ENCODE measurements around the gene TM9SF4. TPM values are rescaled to one million over a fixed set of nuclear protein-coding genes. Genes with fewer than 3 reads are reported as not detected.
A peak's percentile ranks its signal among the peaks of the same experiment; 100 is the strongest.
"Not testable (repeated sequence)": the region's sequence is repeated elsewhere in the genome, so short reads cannot be mapped to it uniquely, and the experiment has no call there.

TM9SF4 gene
- total RNA-seq, 1 experiment from 2014 or later, result 36.8 TPM

DNA sequence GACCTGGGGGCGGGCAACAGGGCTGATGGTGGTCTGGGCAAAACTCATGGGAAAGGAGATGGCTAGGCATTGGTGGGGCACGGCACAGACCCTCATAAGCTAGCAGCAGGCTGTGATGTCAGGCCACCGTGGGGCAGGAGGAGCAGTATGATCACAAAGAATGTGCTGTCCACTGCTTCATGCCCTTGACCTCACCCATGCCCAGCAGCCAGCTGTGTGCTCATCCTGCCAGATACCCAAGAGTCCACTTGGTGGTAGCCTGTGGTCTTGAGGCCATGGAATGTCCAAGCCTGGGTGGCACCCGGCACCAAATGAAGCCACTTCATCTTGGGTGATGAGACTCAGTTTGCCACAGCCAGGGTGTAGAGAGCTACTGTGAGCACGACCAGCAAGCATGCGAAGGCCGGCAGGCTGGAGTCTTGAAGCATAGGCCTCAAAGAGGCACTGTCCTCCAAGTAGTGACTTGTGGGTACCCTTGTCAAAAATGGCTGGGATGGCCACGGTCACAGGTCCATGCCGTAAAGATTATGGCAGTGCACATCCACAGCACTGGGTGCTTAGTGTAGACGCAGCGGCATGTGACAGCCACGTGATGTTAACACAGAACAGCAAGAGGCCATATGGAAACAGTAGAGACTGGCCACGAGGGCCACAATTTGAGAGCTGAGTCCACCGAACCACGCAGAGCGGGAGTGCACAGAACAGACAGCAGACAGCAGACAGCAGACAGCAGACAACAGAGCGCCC, 79.0 kb downstream of the TM9SF4 start:
- DNase-seq (ENCODE audit: low read depth), result no peak

DNA sequence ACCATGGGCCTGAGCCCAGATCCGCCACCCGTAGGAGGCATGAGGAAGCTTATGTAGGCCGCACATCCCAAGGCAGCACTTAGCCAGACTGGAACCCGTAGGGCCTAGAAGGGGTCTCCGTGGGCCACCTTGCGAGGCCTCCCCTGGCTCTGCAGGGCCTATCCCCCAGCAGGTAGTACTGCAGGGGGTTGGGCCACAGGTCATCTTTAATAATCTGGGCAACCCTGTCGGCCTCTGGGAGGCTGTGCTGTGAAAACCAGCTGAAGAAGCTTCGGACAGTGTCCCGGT, 79.6 kb downstream of the TM9SF4 start:
- DNase-seq (ENCODE audit: low read depth), result no peak

DNA sequence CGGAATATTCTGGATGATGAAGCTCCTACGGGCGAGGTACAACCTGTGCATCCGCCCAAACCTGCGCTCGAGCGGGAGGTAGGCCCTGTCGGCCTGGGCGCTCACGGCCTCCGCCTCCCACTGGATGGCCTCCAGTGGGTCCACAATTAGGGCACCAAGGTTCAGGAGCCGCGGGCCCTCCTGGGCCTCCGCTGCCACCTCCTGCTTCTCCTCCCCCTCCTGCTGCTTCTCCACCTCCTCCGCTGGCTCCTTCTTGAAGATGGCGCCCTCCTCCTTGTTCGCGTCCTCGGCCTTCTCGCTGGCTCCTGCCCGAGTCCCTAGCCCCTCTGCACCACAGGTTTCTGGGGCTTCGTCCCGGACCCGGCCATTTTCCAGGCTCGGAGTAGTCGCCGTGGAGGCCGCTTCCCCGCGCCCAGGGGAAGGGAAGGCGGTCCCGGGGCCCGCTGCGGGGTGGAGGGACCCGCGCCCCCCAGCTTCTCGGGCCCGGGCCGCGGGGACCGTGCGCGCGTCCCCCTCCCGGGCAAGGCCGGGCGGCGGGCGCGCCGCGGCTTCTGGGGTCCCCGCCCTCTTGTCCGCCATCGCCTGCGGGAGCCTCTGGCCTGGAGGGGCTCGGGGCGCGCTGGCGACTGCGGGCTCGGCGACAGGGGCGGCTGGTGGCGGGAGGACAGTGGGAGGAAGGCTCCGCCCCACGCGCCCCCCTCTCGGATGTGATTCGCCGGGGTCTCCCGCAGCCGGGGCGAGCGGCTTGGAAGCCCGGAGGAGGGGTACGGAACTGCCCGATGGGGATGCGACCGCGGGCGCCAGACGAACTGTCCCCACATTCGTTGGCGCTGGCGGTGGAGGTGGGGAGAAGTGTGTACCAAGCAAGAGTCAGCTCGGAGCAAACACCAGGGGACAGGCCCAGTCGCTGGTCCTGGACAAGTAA, 80.4 kb downstream of the TM9SF4 start:
- DNase-seq (ENCODE audit: low read depth), result peak; percentile 24

DNA sequence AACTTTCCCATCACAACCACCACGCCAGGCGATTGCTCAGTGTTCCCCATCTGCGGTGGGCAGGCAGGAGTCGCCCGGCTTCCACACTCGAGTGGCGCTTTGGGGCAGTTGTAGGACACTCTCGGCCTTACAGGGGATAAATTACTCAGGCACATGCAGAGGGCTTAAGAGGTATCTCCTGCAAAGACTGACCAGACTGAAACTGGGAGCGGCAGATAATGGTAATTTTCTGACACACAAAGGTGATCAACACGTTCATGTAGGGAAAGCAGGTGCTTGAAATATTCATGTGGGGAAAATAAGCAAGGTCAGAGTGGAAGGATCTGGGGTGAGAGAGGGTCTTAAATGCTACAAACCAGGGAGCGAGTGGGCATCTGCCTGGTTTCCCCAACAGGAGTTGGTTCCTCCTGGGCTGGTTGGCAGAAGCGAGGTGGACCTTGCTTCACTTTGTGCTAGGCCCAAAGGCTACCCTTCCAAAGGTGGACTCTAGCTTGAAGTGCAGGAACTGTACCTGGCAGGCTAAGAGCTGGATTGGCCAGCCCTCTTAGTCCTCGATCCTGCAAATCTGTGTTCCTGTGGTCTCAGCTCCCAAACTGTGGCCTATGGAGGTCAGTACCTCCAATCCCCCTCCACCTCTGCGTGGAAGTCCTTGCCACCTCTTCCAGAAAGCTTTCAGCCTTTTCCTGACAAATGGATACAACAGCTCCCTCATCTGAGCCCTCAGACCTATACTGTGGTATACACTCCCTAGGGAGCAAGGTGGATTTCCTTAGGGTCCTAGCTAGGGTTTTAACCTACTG, 81.3 kb downstream of the TM9SF4 start:
- DNase-seq (ENCODE audit: low read depth), result no peak

DNA sequence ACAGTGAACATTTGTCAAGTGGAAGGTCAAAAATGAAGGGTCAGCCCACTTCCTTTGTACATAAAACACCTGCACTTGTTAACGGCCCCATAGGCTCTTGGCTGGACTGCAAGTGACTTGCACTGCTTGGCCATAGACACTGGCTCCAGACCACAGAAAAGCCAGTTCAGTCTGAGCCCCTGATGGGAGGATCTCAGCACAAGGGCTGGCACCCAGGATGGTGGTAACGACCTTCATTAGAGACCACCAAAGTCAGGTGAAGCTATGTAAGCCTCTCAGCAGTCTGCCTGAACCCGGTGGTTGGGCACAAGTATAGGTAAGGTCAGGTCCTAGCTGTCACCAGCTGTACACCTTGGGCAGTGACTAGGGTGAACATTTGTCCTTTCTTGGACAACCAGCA, 81.9 kb downstream of the TM9SF4 start:
- DNase-seq (ENCODE audit: low read depth), result no peak

DNA sequence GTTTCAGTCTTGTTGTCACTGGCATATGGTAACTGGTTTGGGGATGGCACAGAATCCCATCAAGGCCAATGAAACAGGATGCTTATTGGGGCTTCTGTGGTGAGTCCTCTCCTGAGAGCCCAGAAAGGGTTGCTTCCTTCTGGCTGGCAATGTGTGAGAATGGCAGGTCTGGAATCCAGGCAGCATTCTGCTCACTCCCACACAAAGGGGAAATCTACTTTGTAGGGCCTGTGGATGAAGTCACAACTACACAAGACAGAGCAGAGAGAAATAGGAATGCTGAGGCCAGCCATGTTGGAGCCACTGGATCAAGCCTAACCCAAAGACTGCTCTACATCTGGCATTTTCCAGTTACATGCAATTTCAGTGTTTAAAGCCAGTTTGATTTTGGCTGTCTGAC, 82.4 kb downstream of the TM9SF4 start:
- no peak for DNase-seq (ENCODE audit: low read depth)

DNA sequence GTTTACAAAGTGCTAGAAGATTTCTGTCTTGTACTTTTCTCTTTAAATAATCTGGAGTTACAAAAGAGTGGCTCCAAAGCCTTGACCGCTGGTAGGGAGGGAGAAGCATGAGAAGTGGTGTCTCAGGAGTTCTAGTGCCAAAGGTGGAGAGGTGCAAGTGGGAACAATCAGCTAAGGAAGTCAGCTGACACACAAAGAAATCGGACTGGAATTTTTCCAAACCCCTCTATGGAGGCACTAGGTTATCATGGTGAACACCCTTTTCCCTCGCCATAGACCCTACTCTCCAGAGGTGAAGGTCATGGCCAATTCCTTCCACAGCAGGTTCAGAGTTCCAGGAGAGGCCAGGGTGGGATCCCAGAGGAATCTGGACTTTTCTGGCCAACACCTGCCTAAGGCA, 83.2 kb downstream of the TM9SF4 start:
- no peak for DNase-seq (ENCODE audit: low read depth)

DNA sequence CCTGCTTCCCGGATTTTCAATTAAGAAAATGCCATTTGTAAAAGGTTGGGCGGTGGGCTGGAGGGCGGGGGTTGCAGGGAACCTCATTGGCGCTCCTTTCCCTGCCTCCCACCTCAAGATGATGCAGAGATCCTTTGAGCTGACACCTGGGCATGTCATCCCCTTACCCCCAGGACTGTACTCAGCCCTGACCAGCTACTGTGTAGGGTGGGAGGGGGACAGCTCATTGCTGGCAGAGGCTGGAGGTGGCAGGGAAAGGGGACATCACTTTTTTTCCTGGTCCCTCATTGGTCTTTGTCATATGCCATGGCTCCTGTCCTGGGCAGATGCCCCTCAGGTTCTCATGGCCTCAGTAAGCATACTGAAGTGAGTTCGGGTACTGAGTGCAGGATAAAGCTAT, 83.8 kb downstream of the TM9SF4 start:
- not testable (repeated sequence) for DNase-seq (ENCODE audit: low read depth)

DNA sequence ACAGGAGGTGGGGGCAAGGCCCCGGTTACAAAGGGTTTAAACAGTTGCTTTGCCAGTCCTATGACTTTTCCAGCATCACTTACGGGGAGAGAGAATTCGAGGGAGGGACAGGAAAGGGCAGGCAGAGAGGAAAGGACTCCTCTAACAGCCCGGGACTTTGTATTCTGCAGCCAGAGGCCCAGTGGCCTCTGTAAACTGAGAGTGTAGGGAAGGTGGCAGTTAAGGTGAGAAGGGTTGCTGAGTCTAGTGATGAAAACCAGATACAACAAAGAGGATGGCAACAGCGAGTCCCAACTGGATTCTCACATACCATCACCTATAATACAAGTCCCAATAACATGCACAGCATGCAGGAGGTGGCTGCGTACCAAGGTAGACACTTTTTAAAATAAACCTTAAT, 84.5 kb downstream of the TM9SF4 start:
- no peak for DNase-seq (ENCODE audit: low read depth)

DNA sequence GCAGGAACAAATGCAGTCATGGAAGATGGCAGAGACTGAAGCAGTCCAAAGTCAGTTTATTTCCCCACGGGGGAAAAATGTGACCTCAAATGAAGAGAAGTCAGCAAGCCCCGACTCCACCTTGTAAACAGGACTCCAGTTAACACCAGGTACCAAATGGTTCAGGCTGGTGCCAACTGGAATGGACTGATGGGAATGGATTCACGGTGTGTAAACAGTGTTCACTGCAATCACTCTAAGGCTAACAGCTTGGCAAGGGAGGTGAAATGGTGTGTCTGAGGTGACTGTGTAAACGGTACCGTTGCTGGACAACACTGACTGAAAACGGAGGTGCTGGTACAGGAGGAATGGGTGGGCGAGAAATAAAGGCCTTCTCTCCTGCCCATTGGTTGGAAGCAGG, 86.1 kb downstream of the TM9SF4 start:
- DNase-seq (ENCODE audit: low read depth), result no peak

DNA sequence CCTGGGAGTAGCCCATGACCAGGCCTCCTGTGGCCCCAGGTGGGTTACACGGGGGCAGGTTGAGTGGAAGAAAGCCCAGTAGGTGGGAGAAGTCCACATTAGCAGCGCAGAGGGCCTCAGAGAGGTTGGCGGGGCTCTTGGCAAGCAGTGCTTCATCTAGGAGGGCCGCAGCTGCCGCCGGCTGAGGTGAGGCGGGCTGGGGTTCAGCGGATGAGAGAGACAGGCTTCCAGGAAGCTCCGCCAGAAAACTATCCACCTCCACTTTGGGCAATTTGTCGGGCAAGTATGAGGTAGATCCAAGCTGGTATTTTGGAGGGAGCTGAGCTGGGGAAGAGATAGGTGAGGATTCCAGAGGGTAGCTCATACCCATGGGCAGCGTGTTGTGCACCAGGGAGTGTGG, 87.1 kb downstream of the TM9SF4 start:
- DNase-seq (ENCODE audit: low read depth), result not testable (repeated sequence)

DNA sequence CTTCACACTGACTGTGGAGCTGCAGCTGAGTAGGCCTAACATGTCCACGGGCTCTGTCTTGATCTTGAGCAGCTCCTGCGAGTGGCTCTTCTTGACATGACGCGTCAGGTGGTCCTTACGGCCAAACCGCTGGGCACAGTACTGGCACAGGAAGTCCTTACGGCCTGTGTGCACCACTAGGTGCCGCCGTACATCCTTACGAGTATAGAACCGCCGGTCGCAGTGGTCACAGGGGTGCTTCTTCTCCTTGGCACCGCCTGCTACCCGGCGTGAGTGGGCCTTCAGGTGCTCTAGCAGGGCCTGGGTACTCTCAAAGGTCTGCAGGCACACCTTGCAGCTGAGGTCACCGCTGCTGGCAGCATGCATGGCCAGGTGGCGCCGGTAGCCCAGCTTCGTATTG, 87.6 kb downstream of the TM9SF4 start:
- DNase-seq (ENCODE audit: low read depth), result not testable (repeated sequence)

DNA sequence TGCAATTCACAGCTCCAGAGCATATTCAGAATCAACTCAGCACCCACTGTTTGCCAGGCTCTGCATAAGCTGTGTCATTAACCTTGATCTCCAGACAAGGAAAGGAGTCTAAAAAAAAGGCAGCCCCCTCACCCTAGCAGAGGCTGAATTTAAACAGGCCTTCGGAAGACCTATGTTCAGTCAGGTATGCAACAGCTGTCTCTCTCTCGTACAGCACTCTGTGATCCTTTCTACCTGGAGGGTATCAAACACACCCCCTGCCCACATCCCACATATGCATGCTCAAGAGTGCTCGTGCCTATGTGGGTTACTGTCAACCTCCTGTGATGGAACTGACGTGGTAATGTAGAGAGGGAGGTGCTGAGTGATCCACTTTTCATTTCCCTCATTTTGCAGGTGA, 89.5 kb downstream of the TM9SF4 start:
- no peak for DNase-seq (ENCODE audit: low read depth)

DNA sequence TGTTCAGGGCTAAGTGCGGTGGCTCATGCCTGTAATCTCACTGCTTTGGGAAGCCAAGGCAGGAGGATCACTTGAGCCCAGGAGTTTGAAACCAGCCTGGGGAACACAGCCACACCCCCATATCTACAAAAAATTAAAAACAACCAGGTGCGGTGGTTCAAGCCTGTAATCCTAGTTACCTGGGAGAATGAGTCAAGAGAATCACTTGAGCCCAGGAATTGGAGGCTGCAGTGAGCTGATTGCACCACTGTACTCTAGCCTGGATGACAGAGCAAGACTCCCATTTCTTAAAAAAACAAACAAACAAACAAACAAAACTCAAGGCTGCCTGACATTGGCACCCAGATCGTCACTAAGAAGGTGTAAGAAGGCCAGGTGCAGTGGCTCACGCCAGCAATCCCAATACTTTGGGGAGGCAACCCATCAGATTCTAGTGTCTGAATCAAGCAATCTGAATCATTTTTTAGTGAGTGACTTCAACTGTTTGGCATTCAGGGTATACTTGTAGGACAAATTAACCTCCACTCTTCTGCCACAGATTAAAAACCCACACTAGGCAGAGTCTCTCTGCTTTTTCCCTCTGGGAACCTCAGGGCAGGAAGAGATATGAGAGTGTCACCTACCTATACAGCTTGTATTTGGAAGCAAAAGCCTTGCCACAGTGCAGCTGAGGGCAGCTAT, 91.9 kb downstream of the TM9SF4 start:
- peak; percentile 23 for DNase-seq (ENCODE audit: low read depth)

DNA sequence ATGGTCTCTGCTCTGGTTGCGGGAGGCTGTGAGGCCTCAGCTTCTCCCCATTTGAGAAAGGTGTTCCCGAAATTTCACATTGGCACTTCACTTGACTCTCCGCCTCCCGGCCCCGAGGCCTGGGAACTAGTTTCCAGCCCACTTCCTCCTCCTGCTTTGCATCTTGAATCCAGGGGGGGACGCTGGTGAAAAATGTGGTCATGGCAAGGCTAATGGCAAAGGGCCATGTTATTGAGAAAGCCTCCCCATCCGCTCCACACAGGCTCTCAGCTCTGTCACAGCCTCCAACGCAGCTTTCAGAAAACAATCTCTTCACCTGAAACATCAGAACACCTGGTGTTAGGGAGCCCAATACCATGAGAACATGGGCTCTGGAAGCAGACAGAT, 92.5 kb downstream of the TM9SF4 start:
- peak; percentile 15 for DNase-seq (ENCODE audit: low read depth)

DNA sequence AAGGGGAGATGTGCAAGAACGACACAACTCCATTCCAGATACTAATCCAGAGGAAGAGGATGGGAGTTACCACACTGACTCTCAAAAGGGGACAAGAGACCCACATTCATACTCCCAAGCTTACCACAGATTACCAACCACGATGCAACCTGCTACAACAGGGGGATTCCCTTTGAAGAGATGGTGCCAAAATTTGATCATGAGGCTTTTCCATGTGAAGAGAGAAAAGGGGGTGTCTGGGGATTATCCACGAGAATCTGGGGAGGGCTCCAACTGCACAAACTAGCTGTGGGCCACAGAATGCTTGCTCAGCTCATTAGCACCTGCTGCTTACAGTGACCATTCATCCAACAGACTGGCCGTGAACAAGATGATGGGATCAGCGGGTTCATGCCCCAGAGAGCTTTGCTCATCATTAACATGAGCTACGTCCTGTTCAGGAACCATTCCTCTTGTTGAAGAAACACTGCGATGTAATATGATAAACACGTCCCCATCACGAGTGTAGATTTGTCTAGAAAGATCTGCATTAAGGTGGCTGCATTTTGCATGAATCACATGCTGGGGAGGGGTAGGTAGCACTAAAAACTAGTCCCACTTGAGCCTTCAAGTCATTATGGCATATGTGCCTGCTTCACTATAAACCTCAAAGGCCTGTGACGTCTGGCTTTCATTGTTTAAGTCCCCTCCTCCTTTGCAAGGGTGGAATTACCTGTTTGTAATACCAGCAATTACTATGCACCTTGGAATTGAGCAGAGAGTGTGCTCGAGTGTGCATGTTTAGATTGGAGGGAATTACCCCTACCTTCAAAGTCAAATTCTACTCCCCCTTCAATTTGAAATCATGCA, 94.1 kb downstream of the TM9SF4 start:
- no peak for DNase-seq (ENCODE audit: low read depth)

DNA sequence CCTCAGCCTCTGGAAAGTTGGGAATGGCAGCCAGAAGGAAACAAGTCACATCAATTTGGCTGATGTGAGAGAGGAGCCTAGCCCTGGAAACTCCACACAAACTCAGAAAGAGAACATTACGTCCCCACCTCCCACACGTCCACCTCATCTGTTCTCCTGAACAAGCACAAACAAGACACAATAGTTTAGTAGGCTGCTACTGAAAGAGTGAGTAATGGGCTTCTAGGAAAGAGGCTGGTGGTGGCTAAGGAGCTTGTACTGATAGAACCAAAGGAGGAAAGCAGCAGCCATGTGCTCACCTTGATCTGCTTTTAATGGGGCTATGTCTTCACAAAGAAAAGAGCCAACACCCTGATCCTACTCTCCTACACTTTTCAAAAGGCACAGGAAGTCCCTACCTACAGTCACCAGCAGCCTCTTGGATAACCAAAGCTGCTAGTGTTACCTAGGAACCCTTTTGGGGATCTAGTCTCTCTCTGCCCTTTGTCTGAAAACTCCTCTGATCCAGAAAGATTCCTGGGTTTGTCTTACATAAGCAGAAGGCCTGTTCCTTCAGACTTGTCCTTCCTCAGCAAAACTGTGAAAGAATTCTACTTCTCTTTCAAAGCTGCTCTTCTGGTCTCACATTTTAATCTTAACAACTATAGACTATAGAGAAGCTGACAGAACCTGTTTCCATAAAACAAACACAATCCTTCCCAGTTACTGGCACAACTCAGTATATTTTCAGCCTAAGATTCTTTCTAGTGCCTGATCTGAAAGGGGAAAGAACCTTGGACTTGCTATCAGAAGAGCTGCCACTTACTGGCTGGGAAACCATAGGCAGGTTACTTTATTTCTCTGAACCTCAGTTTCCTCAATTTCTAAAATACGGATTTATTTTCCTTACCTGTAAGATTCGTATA, 94.9 kb downstream of the TM9SF4 start:
- peak; percentile 10 for DNase-seq (ENCODE audit: low read depth)

DNA sequence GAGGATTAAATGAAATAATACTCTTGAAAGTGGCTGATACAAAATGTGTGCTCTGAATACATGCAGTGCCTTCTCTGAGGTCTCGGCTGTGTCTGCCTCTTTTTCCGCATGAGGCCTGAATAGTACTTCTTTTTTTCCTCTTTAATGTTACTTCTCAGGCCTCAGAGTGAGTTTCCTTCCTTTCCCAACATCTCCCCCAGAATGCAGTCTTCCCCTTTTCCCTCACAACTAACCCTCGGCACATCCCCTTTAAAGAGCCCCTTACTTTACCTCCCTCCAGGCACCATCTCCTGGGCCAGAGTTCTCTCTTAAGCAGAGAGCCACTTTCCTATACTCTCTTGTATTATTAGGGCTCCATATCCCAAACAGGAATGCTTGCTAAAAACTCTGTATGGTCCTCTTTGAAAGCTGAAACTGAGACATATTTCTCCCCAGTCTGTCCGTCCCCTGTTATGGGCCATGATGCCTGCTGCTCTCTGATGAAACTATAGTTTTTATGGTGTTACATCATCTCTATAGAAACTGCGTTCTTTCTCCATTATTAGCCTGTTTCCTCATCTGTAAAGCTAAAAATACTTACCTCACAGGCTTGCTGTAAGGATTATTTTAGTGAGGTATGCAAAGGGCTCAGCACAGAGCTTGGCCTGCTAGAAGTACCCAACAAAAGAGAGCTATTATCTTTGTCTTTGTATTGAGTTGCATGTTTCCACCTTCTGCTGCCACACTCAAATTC, 95.8 kb downstream of the TM9SF4 start:
- no peak for DNase-seq (ENCODE audit: low read depth)

Data from LHCN-M2 (cell line).